Astrocyte (in vitro differentiated cells and primary cell): ENCODE measurements around the gene PLEKHB2. TPM values are rescaled to one million over a fixed set of nuclear protein-coding genes. Genes with fewer than 3 reads are reported as not detected.
"Not testable (repeated sequence)": the region's sequence is repeated elsewhere in the genome, so short reads cannot be mapped to it uniquely, and the experiment has no call there.

Experiments used
- DNase-seq: peaks from one replicate; pipeline ENCODE4 v3.0.0-alpha.2; 2010; ENCODE audit warnings: low read depth
- FAIRE-seq: peaks from 2 replicates; lab custom pipeline; 2011; peaks lifted over from hg19 to GRCh38; lab: Jason Lieb, UNC
- H2AFZ ChIP-seq: 2 replicates; pipeline ENCODE4 v1.6.0; 2012; ENCODE audit warnings: low read depth, low read length, inconsistent platforms
- H3K27ac ChIP-seq: 2 replicates; pipeline ENCODE4 v1.5.1; 2011; ENCODE audit warnings: low read depth, low read length, inconsistent platforms
- H3K27me3 ChIP-seq: 2 replicates; pipeline ENCODE4 v1.6.0; 2011; ENCODE audit warnings: low read length, inconsistent platforms; ENCODE audit not compliant: insufficient read depth
- H3K36me3 ChIP-seq: 2 replicates; pipeline ENCODE4 v1.5.1; 2011; ENCODE audit warnings: low read length, inconsistent platforms; ENCODE audit not compliant: insufficient read depth
- H3K4me1 ChIP-seq: 2 replicates; pipeline ENCODE4 v1.5.1; 2011; ENCODE audit warnings: low read length, inconsistent platforms; ENCODE audit not compliant: insufficient read depth
- H3K4me2 ChIP-seq: 2 replicates; pipeline ENCODE4 v1.6.0; 2012; ENCODE audit warnings: low read length, inconsistent platforms
- H3K4me3 ChIP-seq: 2 replicates; pipeline ENCODE4 v1.5.1; 2011; ENCODE audit warnings: low read depth, mild to moderate bottlenecking, low read length, inconsistent platforms; ENCODE audit not compliant: insufficient read depth
- H3K79me2 ChIP-seq: 2 replicates; pipeline ENCODE4 v1.6.0; 2012; ENCODE audit warnings: mild to moderate bottlenecking, low read length, inconsistent platforms; ENCODE audit not compliant: insufficient read depth
- H3K9ac ChIP-seq: 2 replicates; pipeline ENCODE4 v1.6.0; 2012; ENCODE audit warnings: mild to moderate bottlenecking, low read length, inconsistent platforms
- H3K9me3 ChIP-seq: 2 replicates; pipeline ENCODE4 v1.5.1; 2012; ENCODE audit warnings: low read depth, mild to moderate bottlenecking, low read length, inconsistent platforms; ENCODE audit not compliant: insufficient read depth
- H4K20me1 ChIP-seq: 2 replicates; pipeline ENCODE4 v1.6.0; 2012; ENCODE audit warnings: low read length, inconsistent platforms; ENCODE audit not compliant: insufficient read depth
- H3K27ac Mint-ChIP-seq: one replicate; pipeline ENCODE4 v1.8.0; 2021; ENCODE audit warnings: mild to moderate bottlenecking, mixed read lengths; ENCODE audit not compliant: unreplicated experiment
- H3K27me3 Mint-ChIP-seq: one replicate; pipeline ENCODE4 v1.8.0; 2021; ENCODE audit warnings: low read depth, mixed read lengths; ENCODE audit not compliant: unreplicated experiment
- H3K36me3 Mint-ChIP-seq: one replicate; pipeline ENCODE4 v1.8.0; 2021; ENCODE audit warnings: low read depth, mixed read lengths; ENCODE audit not compliant: unreplicated experiment
- H3K4me1 Mint-ChIP-seq: one replicate; pipeline ENCODE4 v1.8.0; 2021; ENCODE audit warnings: low read depth, mixed read lengths; ENCODE audit not compliant: unreplicated experiment
- H3K4me3 Mint-ChIP-seq: one replicate; pipeline ENCODE4 v1.8.0; 2021; ENCODE audit warnings: mild to moderate bottlenecking, moderate library complexity, mixed read lengths; ENCODE audit not compliant: unreplicated experiment
- H3K9me3 Mint-ChIP-seq: one replicate; pipeline ENCODE4 v1.8.0; 2021; ENCODE audit warnings: mild to moderate bottlenecking, mixed read lengths; ENCODE audit not compliant: unreplicated experiment
- CTCF ChIP-seq: IDR thresholded peaks from 2 replicates; pipeline ENCODE4 v1.5.1; 2011; ENCODE audit warnings: low read depth, mild to moderate bottlenecking, inconsistent platforms, low read length, moderate library complexity; ENCODE audit not compliant: insufficient read depth
- EZH2 ChIP-seq: IDR thresholded peaks from 2 replicates; pipeline ENCODE4 v1.6.1; 2012; ENCODE audit warnings: mild to moderate bottlenecking, low read length, inconsistent platforms; ENCODE audit not compliant: insufficient read depth
- total RNA-seq: library from RNA; stranded (reverse); gene quantifications from 2 replicates; pipeline ENCODE4 v1.2.1, GENCODE V29; 2021

PLEKHB2 gene
- total RNA-seq, 1 donor from 2014 or later = 100 TPM

GRCh38 chr2:131156452-131157149, 51.5 kb downstream of the PLEKHB2 start:
- no peaks in the 10 kb centered on the region for H3K27me3 ChIP-seq
- H3K36me3 ChIP-seq = no peaks in the 10 kb centered on the region

GRCh38 chr2:131165562-131165961, 60.4 kb downstream of the PLEKHB2 start:
- H3K27ac ChIP-seq, H3K4me3 ChIP-seq, H3K9me3 Mint-ChIP-seq, H3K27me3 Mint-ChIP-seq, H3K27ac Mint-ChIP-seq, H3K4me1 Mint-ChIP-seq, H3K9ac ChIP-seq, H3K36me3 Mint-ChIP-seq, H3K4me1 ChIP-seq, H3K9me3 ChIP-seq, H3K36me3 ChIP-seq, H3K79me2 ChIP-seq, H3K4me3 Mint-ChIP-seq, H2AFZ ChIP-seq, FAIRE-seq, H4K20me1 ChIP-seq, H3K27me3 ChIP-seq, DNase-seq, H3K4me2 ChIP-seq: not testable (repeated sequence)

More at GRCh38 chr2:131156452-131157149, 51.5 kb downstream of the PLEKHB2 start:
- TF ChIP-seq CTCF (no peak), EZH2 (no peak)
- H3K27me3 Mint-ChIP-seq = peaks cover 5% of the 10 kb centered on the region
- H3K27ac ChIP-seq = no peak overlapping the region
- H3K4me1 Mint-ChIP-seq = peaks cover 4% of the 10 kb centered on the region
- no peak overlapping the region for H3K4me2 ChIP-seq
- no peaks in the 10 kb centered on the region for H3K4me1 ChIP-seq
- H3K36me3 Mint-ChIP-seq = peaks cover 4% of the 10 kb centered on the region
- H3K9me3 Mint-ChIP-seq = no peaks in the 10 kb centered on the region
- H3K9me3 ChIP-seq = no peaks in the 10 kb centered on the region
- no peaks in the 10 kb centered on the region for H4K20me1 ChIP-seq
- H2AFZ ChIP-seq = no peak overlapping the region
- no peak for FAIRE-seq
- no peak overlapping the region for H3K9ac ChIP-seq
- peak overlapping the region; percentile 34 for H3K27ac Mint-ChIP-seq
- no peaks in the 10 kb centered on the region for H3K79me2 ChIP-seq
- H3K4me3 Mint-ChIP-seq = no peak overlapping the region
- no peak for DNase-seq
- H3K4me3 ChIP-seq = no peak overlapping the region

GRCh38 chr2:131168538-131168937, 63.4 kb downstream of the PLEKHB2 start:
- Mint-ChIP-seq H3K4me3 (no peak overlapping the region), H3K27me3 (peaks cover 1% of the 10 kb centered on the region), H3K27ac (no peak overlapping the region), H3K36me3 (no peaks in the 10 kb centered on the region), H3K4me1 (no peaks in the 10 kb centered on the region), H3K9me3 (no peaks in the 10 kb centered on the region)
- Histone ChIP-seq H3K79me2 (no peaks in the 10 kb centered on the region), H3K4me1 (no peaks in the 10 kb centered on the region), H3K36me3 (no peaks in the 10 kb centered on the region), H3K4me3 (no peak overlapping the region), H3K9me3 (no peaks in the 10 kb centered on the region), H3K27me3 (no peaks in the 10 kb centered on the region), H3K9ac (no peak overlapping the region), H3K27ac (no peak overlapping the region), H4K20me1 (no peaks in the 10 kb centered on the region), H2AFZ (no peak overlapping the region), H3K4me2 (no peak overlapping the region)
- FAIRE-seq = no peak
- TF ChIP-seq CTCF (no peak), EZH2 (no peak)
- no peak for DNase-seq

- H3K9me3 ChIP-seq, H3K4me1 ChIP-seq, H3K27ac Mint-ChIP-seq, H3K36me3 Mint-ChIP-seq, H3K9me3 Mint-ChIP-seq, H3K27ac ChIP-seq, FAIRE-seq, H3K27me3 ChIP-seq, H3K4me3 ChIP-seq, H3K36me3 ChIP-seq, H4K20me1 ChIP-seq, H3K4me2 ChIP-seq, H3K9ac ChIP-seq, DNase-seq, H3K79me2 ChIP-seq, H3K4me1 Mint-ChIP-seq, H2AFZ ChIP-seq, H3K4me3 Mint-ChIP-seq: not testable (repeated sequence)
- peaks cover 26% of the 10 kb centered on the region for H3K27me3 Mint-ChIP-seq
These were observed 72.9 kb downstream of the PLEKHB2 start for GRCh38 chr2:131178050-131178449.
